Mesothelial cell of epicardium (in vitro differentiated cells): ENCODE data around the gene SEMA4D. TPM values are rescaled to one million over a fixed set of nuclear protein-coding genes. Genes with fewer than 3 reads are reported as not detected.

Experiments used
- DNase-seq, 2 experiments: peaks; one replicate each; pipeline ENCODE4 v3.0.0; 2021; ENCODE audit warnings: low spot score in 2 of 2; ENCODE audit not compliant: unreplicated experiment in 2 of 2
- H3K27ac Mint-ChIP-seq: 2 replicates; pipeline ENCODE4 v1.8.0; 2021; ENCODE audit warnings: mixed read lengths
- H3K27me3 Mint-ChIP-seq: 2 replicates; pipeline ENCODE4 v1.8.0; 2021; ENCODE audit warnings: low read depth, mixed read lengths
- H3K36me3 Mint-ChIP-seq: 2 replicates; pipeline ENCODE4 v1.8.0; 2021; ENCODE audit warnings: mixed read lengths
- H3K4me1 Mint-ChIP-seq: 2 replicates; pipeline ENCODE4 v1.8.0; 2021; ENCODE audit warnings: mixed read lengths
- H3K4me3 Mint-ChIP-seq: 2 replicates; pipeline ENCODE4 v1.8.0; 2021; ENCODE audit warnings: mild to moderate bottlenecking, moderate library complexity, mixed read lengths
- H3K9me3 Mint-ChIP-seq: 2 replicates; pipeline ENCODE4 v1.8.0; 2021; ENCODE audit warnings: mixed read lengths
- total RNA-seq: library from RNA; stranded (reverse); gene quantifications from 3 replicates; pipeline ENCODE4 v1.2.1, GENCODE V29; 2021
- TF ChIP-seq, protein P1 (sequence below): fragments of 200-600 bp; sonication (generic); IDR thresholded peaks from one replicate; pipeline ENCODE4 v1.5.0; 2021; ENCODE audit warnings: antibody characterized with exemption; ENCODE audit not compliant: unreplicated experiment

Gene SEMA4D, protein sequence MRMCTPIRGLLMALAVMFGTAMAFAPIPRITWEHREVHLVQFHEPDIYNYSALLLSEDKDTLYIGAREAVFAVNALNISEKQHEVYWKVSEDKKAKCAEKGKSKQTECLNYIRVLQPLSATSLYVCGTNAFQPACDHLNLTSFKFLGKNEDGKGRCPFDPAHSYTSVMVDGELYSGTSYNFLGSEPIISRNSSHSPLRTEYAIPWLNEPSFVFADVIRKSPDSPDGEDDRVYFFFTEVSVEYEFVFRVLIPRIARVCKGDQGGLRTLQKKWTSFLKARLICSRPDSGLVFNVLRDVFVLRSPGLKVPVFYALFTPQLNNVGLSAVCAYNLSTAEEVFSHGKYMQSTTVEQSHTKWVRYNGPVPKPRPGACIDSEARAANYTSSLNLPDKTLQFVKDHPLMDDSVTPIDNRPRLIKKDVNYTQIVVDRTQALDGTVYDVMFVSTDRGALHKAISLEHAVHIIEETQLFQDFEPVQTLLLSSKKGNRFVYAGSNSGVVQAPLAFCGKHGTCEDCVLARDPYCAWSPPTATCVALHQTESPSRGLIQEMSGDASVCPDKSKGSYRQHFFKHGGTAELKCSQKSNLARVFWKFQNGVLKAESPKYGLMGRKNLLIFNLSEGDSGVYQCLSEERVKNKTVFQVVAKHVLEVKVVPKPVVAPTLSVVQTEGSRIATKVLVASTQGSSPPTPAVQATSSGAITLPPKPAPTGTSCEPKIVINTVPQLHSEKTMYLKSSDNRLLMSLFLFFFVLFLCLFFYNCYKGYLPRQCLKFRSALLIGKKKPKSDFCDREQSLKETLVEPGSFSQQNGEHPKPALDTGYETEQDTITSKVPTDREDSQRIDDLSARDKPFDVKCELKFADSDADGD
- 41.8 to 44.7 TPM (median 42.7 TPM) in 3 replicates for total RNA-seq

DNA sequence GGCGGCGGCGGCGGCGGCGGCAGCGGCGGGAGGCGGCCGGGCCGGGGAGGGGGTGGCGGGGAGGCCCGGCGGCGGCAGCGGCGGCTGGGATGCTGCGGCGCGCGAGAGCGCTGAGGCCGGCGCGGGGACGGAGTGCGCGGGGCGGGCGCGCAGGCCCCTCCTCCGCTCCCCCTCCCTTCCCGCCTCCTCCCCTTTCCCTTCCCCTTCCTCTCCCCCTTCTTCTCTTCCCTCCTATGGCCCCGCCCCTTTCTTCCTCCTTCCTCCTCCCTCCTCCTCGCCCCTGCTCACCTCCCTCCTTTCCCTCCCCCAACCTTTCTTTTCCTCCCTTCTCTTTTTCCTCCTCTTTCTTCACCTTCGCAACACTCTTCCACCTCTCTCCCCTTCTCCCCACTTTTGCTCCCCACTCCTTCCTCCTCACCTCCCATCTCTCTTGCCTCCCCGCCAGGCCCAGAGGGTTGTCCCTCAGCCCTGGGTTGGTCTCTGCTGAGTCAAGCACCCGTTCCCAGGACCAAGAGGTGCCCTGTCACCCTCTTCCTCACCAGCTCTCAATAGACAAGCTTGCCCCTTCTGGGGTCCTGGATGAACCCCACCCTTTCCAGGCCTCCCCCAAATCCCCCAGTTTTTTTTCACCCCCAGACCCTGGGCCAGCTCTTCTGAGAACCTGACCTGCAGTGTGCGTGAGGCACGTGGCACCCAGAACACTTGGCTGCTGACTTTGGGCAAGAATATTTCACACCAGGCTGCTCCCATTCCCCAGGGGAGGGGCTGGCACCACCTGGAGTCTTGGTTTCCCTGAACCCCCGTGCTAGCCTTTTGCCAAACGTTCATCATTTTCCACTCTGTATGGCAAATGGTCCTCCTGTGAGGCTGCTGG lies at the start of gene SEMA4D:
Gene SEMA4D, minus strand, starts transcription at position 136 of the 874 bp plus-strand sequence. CDS start 92,657 bp downstream, outside the sequence.
- peaks cover 27% of the 10 kb centered on the region for H3K4me1 Mint-ChIP-seq
- peak; percentile 58 to 59 for DNase-seq

DNA sequence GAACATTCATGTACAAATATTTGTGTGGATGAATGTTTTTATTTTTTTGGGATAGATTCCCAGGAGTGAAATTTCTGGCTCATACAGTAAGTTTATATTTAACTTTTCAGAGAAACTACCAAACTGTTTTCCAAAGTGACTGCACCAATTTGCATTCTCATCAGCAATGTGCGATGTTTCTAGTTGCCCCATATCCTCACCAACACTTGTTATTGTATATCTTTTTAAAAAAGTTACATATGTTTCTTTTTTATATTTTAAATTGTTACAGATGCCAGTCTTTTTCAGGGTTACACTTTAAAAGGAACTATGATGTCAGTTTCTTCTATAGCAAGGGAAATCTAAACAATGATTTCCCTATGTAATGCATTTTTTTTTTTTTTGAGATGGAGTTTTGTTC lies 49.1 kb upstream of the SEMA4D start:
- Mint-ChIP-seq H3K4me1 (peaks cover 6% of the 10 kb centered on the region), H3K36me3 (no peaks in the 10 kb centered on the region), H3K27me3 (peaks cover 11% of the 10 kb centered on the region), H3K4me3 (no peak overlapping the region), H3K9me3 (peaks cover 16% of the 10 kb centered on the region), H3K27ac (no peak overlapping the region)
- DNase-seq, result no peak
- TF ChIP-seq, protein P1, sequence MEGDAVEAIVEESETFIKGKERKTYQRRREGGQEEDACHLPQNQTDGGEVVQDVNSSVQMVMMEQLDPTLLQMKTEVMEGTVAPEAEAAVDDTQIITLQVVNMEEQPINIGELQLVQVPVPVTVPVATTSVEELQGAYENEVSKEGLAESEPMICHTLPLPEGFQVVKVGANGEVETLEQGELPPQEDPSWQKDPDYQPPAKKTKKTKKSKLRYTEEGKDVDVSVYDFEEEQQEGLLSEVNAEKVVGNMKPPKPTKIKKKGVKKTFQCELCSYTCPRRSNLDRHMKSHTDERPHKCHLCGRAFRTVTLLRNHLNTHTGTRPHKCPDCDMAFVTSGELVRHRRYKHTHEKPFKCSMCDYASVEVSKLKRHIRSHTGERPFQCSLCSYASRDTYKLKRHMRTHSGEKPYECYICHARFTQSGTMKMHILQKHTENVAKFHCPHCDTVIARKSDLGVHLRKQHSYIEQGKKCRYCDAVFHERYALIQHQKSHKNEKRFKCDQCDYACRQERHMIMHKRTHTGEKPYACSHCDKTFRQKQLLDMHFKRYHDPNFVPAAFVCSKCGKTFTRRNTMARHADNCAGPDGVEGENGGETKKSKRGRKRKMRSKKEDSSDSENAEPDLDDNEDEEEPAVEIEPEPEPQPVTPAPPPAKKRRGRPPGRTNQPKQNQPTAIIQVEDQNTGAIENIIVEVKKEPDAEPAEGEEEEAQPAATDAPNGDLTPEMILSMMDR, result no peak

More for the DNA sequence above, at the start of gene SEMA4D:
- TF ChIP-seq, protein P1, result no peak
- H3K27me3 Mint-ChIP-seq, result peaks cover 7% of the 10 kb centered on the region
- H3K9me3 Mint-ChIP-seq, result no peaks in the 10 kb centered on the region
- H3K4me3 Mint-ChIP-seq, result peak within 1 kb of the TSS; percentile 73
- H3K27ac Mint-ChIP-seq, result peak within 1 kb of the TSS; percentile 60
- no peaks in the 10 kb centered on the region for H3K36me3 Mint-ChIP-seq

DNA sequence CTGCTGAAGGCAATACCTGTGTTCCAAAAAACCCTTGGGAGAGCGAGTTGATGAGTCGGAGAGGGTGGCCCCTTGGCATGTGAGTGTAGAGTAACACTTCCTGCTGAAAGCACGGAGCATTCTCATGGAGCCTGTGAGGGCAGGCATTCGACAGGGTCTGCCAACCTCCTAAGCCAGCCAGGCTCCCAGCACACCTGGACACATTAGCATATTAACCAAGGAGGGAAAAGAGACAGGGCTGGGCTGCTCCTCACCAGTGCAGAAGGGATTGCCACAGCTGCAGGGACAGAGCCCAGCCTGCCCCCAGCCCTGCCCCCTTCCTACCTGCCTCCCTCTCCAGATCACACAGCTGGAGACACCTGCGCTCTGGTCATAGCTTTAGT lies 46.4 kb upstream of the SEMA4D start:
- Mint-ChIP-seq H3K36me3 (no peaks in the 10 kb centered on the region), H3K27me3 (peaks cover 1% of the 10 kb centered on the region)

DNA sequence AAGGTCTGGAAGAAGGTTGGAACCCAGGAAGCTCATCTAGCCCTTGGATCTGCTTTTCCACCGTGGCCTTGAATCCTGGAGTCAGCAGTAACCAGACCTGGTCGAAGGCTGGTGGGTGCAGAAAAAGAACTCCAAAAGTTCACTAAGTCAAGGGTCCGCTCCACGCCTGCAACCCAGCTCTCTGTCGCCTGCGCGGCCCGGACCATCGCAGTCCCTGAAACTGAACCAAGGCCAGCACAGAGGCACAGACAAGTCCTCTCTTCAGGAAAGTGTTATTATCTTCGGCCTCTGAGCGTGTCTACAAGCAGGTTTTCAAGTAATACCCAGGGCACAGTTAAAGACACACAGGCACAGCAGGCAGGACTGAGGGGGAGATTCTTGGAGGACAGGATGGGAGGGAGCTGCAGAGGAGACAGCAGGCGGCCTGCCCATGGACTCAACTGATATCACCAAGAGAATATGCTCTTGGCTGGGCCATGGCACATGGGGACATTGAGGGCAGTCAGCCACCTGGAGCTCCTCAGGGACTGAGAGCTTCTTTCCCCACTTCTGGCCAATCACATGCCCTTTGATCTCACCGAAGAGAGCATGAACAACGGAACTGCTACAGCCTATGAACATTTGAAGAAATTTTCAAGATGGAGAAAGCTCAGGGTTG lies 45.8 kb upstream of the SEMA4D start:
- TF ChIP-seq, protein P1, result no peak
- Mint-ChIP-seq H3K27me3 (no peaks in the 10 kb centered on the region), H3K4me1 (peaks cover 6% of the 10 kb centered on the region), H3K9me3 (peaks cover 16% of the 10 kb centered on the region), H3K27ac (no peak overlapping the region), H3K36me3 (no peaks in the 10 kb centered on the region), H3K4me3 (no peak overlapping the region)
- DNase-seq, result no peak

More for the DNA sequence above, 46.4 kb upstream of the SEMA4D start:
- Mint-ChIP-seq H3K4me1 (peaks cover 6% of the 10 kb centered on the region), H3K27ac (no peak overlapping the region), H3K9me3 (peaks cover 16% of the 10 kb centered on the region), H3K4me3 (no peak overlapping the region)
- DNase-seq, result no peak
- TF ChIP-seq, protein P1, result no peak

DNA sequence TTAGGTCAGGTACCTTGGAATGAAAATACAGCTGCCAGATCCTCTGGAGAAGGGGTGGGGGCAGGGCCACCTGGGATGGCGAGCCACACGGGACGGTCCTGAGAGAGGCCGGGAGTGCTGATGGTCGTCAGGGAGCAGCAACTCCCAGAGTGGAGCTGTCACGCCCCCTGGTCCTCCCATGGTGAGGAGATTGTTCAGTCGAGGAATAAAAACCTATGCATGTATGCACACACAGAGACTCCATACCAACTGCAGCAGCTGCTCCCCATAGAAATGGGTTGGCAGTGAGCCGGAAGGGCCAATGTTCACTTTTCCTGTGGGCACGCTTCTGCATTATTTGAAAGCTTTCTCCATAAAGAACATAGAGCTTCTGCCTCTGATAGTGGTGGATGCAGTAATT lies 45.2 kb upstream of the SEMA4D start:
- Mint-ChIP-seq H3K27ac (no peak overlapping the region), H3K4me3 (no peak overlapping the region), H3K4me1 (peaks cover 6% of the 10 kb centered on the region), H3K36me3 (no peaks in the 10 kb centered on the region), H3K27me3 (no peaks in the 10 kb centered on the region), H3K9me3 (peaks cover 16% of the 10 kb centered on the region)
- TF ChIP-seq, protein P1, result no peak
- DNase-seq, result no peak
